Panc1 (cell line): Measurements from ENCODE around the gene IFNL4. TPM values are rescaled to one million over a fixed set of nuclear protein-coding genes. Genes with fewer than 3 reads are reported as not detected.

ENCODE experiments used
- ATAC-seq: fragments of 200-7000 bp; cut with Tn5 transposase; 2 replicates; pipeline ENCODE4 v1.9.1; 2020; ENCODE audit warnings: mild to moderate bottlenecking, moderate library complexity
- Bru-seq: library from RNA; stranded (reverse); fragments of 400-500 nt; gene quantifications from one replicate; lab custom pipeline; 2021; lab: Mats Ljungman, UMichigan
- BruChase-seq, 2 experiments: library from RNA; stranded (reverse); fragments of 400-500 nt; gene quantifications; one replicate each; lab custom pipeline; 2021; lab: Mats Ljungman, UMichigan
- BruUV-seq: library from RNA; stranded (reverse); fragments of 400-500 nt; replicated peaks from 2 replicates; lab custom pipeline; 2021; lab: Mats Ljungman, UMichigan
- CTCF ChIA-PET: fragments of 300-600 bp; sonication (Branson Sonifier 250); formaldehyde crosslinking; loops from one replicate; lab custom pipeline; 2022; ENCODE audit warnings: antibody characterized with exemption; lab: Charles Lee
- POLR2A ChIA-PET: fragments of 300-600 bp; sonication (Branson Sonifier 250); formaldehyde crosslinking; loops from one replicate; lab custom pipeline; 2022; ENCODE audit warnings: antibody characterized with exemption; lab: Charles Lee
- DNase-seq: peaks from one replicate; pipeline ENCODE4 v3.0.0-alpha.2; 2010; ENCODE audit warnings: low read depth, low spot score
- H3K27ac ChIP-seq: 2 replicates; pipeline ENCODE4 v1.5.1; 2011; ENCODE audit warnings: mild to moderate bottlenecking, low read length, inconsistent platforms
- H3K27me3 ChIP-seq: fragments of 200-500 bp; sonication (Bioruptor generic); 2 replicates; pipeline ENCODE4 v1.6.0; 2014; ENCODE audit warnings: low read length, inconsistent platforms; ENCODE audit not compliant: control insufficient read depth, insufficient read depth
- H3K36me3 ChIP-seq: fragments of 200-500 bp; sonication (Bioruptor generic); 2 replicates; pipeline ENCODE4 v1.5.1; 2014; ENCODE audit warnings: inconsistent platforms, mild to moderate bottlenecking, low read length, moderate library complexity; ENCODE audit not compliant: control insufficient read depth, insufficient read depth
- H3K4me1 ChIP-seq: 2 replicates; pipeline ENCODE4 v1.5.1; 2011; ENCODE audit warnings: inconsistent platforms, mild to moderate bottlenecking, low read length, moderate library complexity; ENCODE audit not compliant: control insufficient read depth, insufficient read depth
- H3K4me3 ChIP-seq, 2 experiments: 2 replicates each; pipeline ENCODE4 v1.5.1; 2011 to 2012; ENCODE audit warnings: low read depth in 2 of 2, low read length in 2 of 2, mild to moderate bottlenecking in 2 of 2, inconsistent platforms in 1 of 2, moderate library complexity in 1 of 2
- H3K9me3 ChIP-seq: fragments of 200-500 bp; sonication (Bioruptor generic); 2 replicates; pipeline ENCODE4 v1.5.1; 2014; ENCODE audit warnings: low read depth, mild to moderate bottlenecking, inconsistent platforms, low read length, moderate library complexity; ENCODE audit not compliant: control insufficient read depth, insufficient read depth
- POLR2AphosphoS5 ChIP-seq: IDR thresholded peaks from 2 replicates; pipeline ENCODE4 v1.6.1; 2012; ENCODE audit warnings: mild to moderate bottlenecking, low read depth, low read length, moderate library complexity
- REST ChIP-seq, 2 experiments: IDR thresholded peaks; 2 replicates each; pipeline ENCODE4 v1.6.1; 2011 to 2012; ENCODE audit warnings: low read depth in 2 of 2, control low read depth in 1 of 2, low read length in 1 of 2, mild to moderate bottlenecking in 1 of 2, moderate library complexity in 1 of 2; ENCODE audit not compliant: insufficient read depth in 1 of 2
- SIN3A ChIP-seq: IDR thresholded peaks from 2 replicates; pipeline ENCODE4 v1.6.1; 2012; ENCODE audit warnings: low read depth, mild to moderate bottlenecking, low read length, moderate library complexity, borderline replicate concordance; ENCODE audit not compliant: insufficient read depth
- TCF7L2 ChIP-seq: IDR thresholded peaks from 2 replicates; pipeline ENCODE4 v1.6.1; 2011; ENCODE audit warnings: mild to moderate bottlenecking, low read depth, low read length, inconsistent platforms
- in situ Hi-C: cut with HindIII; loops from 2 replicates; pipeline ENCODE4 v1.10.0; 2016; ENCODE audit warnings: low sequenced_read_pairs, low pct_unique_long_range_greater_than_20kb
- intact Hi-C: fragments of 100-400 bp; cut with micrococcal nuclease; formaldehyde crosslinking; loops from one replicate; pipeline ENCODE4 v1.10.0; 2022; ENCODE audit not compliant: unreplicated experiment
- long read RNA-seq: library from polyadenylated mRNA; unstranded; transcript quantifications from one replicate; pipeline ENCODE4 v2.0.0, GENCODE V29; 2021; ENCODE audit not compliant: unreplicated experiment
- polyA plus RNA-seq: library from polyadenylated mRNA; unstranded; fragments of >200 nt; gene quantifications from one replicate; pipeline ENCODE4 v1.2.1, GENCODE V29; 2012; ENCODE audit warnings: missing spikeins; ENCODE audit not compliant: insufficient read length
- total RNA-seq: library from RNA; stranded (reverse); gene quantifications from one replicate; pipeline ENCODE4 v1.2.1, GENCODE V29; 2021; ENCODE audit not compliant: unreplicated experiment
- TF ChIP-seq, protein P1 (sequence below): fragments of 450-650 bp; IDR thresholded peaks from 2 replicates; pipeline ENCODE4 v1.5.1; 2017; ENCODE audit warnings: mild to moderate bottlenecking

IFNL4 gene
- total RNA-seq (not detected), Bru-seq, nascent RNA (not detected), BruChase-seq, experiment 1, labeled RNA remaining after a 2-hour chase (not detected), BruChase-seq, experiment 2, labeled RNA remaining after a 6-hour chase (not detected)
- not detected for polyA plus RNA-seq
- long read RNA-seq: 0 reads

GRCh38 chr19:39248806-39249205, at the start of gene IFNL4:
IFNL4 (minus strand) TSS chr19:39248856.
- no peak for TF ChIP-seq SIN3A
- TF ChIP-seq, protein P1, sequence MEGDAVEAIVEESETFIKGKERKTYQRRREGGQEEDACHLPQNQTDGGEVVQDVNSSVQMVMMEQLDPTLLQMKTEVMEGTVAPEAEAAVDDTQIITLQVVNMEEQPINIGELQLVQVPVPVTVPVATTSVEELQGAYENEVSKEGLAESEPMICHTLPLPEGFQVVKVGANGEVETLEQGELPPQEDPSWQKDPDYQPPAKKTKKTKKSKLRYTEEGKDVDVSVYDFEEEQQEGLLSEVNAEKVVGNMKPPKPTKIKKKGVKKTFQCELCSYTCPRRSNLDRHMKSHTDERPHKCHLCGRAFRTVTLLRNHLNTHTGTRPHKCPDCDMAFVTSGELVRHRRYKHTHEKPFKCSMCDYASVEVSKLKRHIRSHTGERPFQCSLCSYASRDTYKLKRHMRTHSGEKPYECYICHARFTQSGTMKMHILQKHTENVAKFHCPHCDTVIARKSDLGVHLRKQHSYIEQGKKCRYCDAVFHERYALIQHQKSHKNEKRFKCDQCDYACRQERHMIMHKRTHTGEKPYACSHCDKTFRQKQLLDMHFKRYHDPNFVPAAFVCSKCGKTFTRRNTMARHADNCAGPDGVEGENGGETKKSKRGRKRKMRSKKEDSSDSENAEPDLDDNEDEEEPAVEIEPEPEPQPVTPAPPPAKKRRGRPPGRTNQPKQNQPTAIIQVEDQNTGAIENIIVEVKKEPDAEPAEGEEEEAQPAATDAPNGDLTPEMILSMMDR: no peak
- Histone ChIP-seq H3K4me3 (no peak within 1 kb of the TSS), H3K27ac (no peak within 1 kb of the TSS), H3K9me3 (no peaks in the 10 kb centered on the region), H3K27me3 (peaks cover 3% of the 10 kb centered on the region; the same call in 1 of the 2 replicates), H3K4me1 (no peaks in the 10 kb centered on the region), H3K36me3 (no peaks in the 10 kb centered on the region)
- intact Hi-C loops: no loop called here
- in situ Hi-C loops: no loop called here
- no peak for DNase-seq
- ChIA-PET POLR2A (interaction anchor here (0.6 to 0.7 kb wide), 2 partner anchors 176 to 611 kb away, joined by 3 read pairs; no protein-coding TSS in a partner anchor), CTCF (no interaction called here)
- BruUV-seq: no TSS peak
- no peak for ATAC-seq

- peaks cover 14% of the 10 kb centered on the region for H3K27me3 ChIP-seq
- no peaks in the 10 kb centered on the region for H3K9me3 ChIP-seq
- POLR2A ChIA-PET: interaction anchor here (0.9 kb wide), 1 partner anchor 125 kb away, joined by 3 read pairs; no protein-coding TSS in a partner anchor
- H3K36me3 ChIP-seq: no peaks in the 10 kb centered on the region
- H3K4me1 ChIP-seq: no peaks in the 10 kb centered on the region; the same call in 1 of the 2 replicates
- no peak for TF ChIP-seq TCF7L2
- no peak for TF ChIP-seq SIN3A
- TF ChIP-seq POLR2AphosphoS5: no peak
- TF ChIP-seq, protein P1: no peak
- TF ChIP-seq REST (IDR thresholded peaks at IDR 0.05; ENCODE audit: insufficient read depth in 1 of 2, low read depth in 2 of 2, low read length in 1 of 2): no peak
- no peak for DNase-seq
- H3K27ac ChIP-seq: no peak overlapping the region
- intact Hi-C loops (no loop called here), in situ Hi-C loops (loop anchor here (10.0 kb wide), 1 partner anchor 47 kb away; the partner anchor contains the start of gene SAMD4B)
- no TSS peak for BruUV-seq
- peak; percentile 49 for ATAC-seq
- H3K4me3 ChIP-seq: no peak overlapping the region
- CTCF ChIA-PET: interaction anchor here (0.6 to 1.2 kb wide), 4 partner anchors 15 to 87 kb away, joined by 3 to 4 read pairs (median 4); no protein-coding TSS in a partner anchor
These were observed 49.4 kb upstream of the IFNL4 start for GRCh38 chr19:39297931-39298634.
